ENCODE data around the gene MGST1.
"Not testable (repeated sequence)": the region's sequence is repeated elsewhere in the genome, so short reads cannot be mapped to it uniquely, and the experiment has no call there.

The MGST1 gene

DNA sequence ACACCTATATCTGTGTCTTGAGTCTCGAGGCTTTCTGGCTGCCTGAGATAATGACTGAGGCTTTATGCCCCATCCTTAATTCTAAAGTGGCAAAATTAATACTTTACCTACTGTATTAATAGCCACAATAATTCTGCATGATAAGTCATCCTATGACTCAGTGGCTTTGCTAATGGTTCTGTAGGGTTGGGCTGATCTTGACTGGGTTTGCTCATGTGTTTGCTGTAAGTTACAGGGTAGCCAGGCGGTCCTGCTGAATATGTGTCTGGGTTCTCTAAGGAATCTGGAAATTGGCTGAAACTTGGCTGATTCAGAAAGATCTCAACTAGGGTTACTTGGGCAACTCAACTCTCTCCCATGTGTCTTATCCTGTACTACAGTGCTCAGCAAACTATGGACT, 21.7 kb downstream of the MGST1 start:
- H3K4me3 ChIP-seq (ENCODE audit: low read depth, low read length): no peak overlapping the region
- TF ChIP-seq, protein P1, sequence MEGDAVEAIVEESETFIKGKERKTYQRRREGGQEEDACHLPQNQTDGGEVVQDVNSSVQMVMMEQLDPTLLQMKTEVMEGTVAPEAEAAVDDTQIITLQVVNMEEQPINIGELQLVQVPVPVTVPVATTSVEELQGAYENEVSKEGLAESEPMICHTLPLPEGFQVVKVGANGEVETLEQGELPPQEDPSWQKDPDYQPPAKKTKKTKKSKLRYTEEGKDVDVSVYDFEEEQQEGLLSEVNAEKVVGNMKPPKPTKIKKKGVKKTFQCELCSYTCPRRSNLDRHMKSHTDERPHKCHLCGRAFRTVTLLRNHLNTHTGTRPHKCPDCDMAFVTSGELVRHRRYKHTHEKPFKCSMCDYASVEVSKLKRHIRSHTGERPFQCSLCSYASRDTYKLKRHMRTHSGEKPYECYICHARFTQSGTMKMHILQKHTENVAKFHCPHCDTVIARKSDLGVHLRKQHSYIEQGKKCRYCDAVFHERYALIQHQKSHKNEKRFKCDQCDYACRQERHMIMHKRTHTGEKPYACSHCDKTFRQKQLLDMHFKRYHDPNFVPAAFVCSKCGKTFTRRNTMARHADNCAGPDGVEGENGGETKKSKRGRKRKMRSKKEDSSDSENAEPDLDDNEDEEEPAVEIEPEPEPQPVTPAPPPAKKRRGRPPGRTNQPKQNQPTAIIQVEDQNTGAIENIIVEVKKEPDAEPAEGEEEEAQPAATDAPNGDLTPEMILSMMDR (IDR thresholded peaks at IDR 0.05; ENCODE audit: low read depth, low read length): no peak

DNA sequence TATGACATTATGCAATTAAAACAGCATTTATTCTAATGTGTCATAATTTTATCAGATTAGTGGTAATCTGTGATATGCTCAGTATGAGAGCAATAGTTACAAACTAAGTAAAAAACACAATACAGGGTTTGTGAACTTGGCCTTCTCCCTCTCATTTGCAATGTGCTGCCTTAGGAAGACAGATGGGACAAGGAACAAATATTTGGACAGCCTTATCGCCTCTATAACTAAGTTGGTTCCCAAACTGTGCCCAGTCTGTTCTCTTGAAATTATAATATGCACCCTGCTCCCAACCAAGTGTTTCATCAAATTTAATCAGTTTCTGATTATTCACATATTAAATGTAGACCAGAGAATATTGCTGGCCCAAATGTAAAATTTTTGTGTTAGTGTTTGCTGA, 22.7 kb downstream of the MGST1 start:
- TF ChIP-seq, protein P1 (IDR thresholded peaks at IDR 0.05; ENCODE audit: low read depth, low read length): no peak
- no peak overlapping the region for H3K4me3 ChIP-seq (ENCODE audit: low read depth, low read length)

DNA sequence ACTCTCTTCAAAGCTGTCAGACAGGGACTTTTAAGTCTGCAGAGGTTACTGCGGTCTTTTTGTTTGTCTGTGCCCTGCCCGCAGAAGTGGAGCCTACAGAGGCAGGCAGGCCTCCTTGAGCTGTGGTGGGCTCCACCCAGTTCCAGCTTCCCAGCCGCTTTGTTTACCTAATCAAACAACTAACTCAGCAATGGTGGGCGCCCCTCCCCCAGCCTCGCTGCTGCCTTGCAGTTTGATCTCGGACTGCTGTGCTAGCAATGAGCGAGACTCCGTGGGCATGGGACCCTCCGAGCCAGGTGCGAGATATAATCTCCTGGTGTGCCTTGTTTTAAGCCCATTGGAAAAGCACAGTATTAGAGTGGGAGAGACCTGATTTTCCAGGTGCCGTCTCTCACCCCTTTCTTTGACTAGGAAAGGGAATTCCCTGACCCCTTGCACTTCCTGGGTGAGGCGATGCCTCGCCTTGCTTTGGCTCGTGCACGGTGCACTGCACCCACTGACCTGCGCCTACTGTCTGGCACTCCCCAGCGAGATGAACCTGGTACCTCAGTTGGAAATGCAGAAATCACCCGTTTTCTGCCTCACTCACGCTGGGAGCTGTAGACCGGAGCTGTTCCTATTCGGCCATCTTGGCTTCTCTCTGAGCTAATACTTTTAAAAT, 35.3 kb downstream of the MGST1 start:
- not testable (repeated sequence) for H3K4me3 ChIP-seq (ENCODE audit: low read depth, low read length)

DNA sequence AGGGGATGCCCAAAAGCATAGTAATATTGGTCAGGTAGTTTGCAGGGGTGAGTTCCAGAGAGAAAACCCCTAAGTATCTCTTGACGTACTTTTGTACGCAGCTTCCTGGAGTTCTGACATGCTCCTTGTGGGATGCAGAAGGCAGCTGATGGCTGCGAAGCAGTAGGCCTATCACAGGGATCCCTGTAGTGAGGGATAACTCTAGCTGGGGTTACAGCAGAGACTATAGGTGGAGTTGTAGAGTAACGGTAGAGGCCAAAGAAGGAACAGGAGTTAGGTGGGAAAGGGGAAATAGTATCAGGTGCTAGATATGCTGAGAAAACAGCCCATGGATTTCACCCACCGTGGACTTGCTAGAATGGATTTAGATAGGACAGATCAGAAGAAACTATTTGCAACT, 37.3 kb downstream of the MGST1 start:
- TF ChIP-seq, protein P1 (IDR thresholded peaks at IDR 0.05; ENCODE audit: low read depth, low read length): no peak

DNA sequence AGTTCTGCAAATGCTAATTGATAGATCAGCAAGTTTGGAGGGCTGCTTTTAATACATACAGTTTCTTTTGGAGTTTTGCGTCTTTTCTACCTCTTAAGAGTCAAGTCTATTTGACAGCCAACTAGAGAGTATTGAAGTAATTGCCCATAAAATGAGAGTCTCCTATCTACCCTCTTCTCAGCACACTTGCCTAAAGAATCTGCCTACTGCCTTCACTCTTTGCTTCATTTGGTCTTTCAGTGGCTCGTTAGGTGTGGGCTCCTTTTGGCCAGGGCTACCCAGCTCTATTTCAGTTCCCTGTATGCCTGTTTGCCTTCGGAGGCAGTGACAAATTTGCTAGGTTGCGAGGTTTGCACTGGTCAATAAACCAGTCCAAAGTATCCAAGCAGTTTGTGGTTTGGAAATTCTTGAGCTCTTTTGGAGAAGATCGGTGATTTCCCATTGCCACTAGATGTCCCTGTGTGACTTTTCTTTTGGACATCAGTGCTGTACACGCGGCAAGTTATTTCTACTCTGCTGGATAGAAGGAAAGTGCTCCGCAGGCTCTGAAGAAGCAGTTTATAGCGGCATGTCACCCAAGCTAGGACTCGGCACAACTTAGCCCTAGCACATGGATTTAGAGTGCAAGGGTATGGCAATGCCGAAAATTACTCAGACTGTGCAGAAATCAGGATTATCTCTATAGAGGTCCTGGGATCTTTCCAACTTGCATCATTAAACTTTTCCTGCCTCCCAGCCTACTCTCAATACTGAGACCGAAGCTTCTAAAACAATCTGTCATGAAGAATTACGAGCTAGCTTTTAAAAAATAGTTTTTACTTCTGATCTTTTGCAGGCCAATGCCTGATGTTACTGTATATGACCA, 38.6 kb downstream of the MGST1 start:
- H3K4me3 ChIP-seq (ENCODE audit: low read depth, low read length): no peak overlapping the region
- TF ChIP-seq, protein P1 (IDR thresholded peaks at IDR 0.05; ENCODE audit: low read depth, low read length): peak; percentile 45; the same call in 1 of the 2 replicates

More for the DNA sequence above, 37.3 kb downstream of the MGST1 start:
- H3K4me3 ChIP-seq (ENCODE audit: low read depth, low read length): no peak overlapping the region

DNA sequence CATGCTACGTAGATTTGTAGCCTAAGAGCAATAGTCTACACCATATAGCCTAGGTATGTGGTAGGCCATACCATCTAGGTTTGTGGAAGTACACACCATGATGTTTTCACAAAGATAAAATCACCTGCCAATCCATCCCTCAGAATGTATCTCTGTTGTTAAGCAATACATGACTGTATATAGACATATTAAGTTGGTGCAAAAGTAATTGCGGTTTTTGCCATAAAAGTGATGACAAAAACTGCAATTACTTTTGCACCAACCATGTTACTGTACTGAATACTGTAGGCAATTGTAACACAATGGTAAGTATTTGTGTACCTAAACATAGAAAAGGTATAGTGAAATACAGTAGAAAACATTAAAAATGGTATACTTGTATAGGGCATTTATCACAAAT, 40.5 kb downstream of the MGST1 start:
- TF ChIP-seq, protein P1 (IDR thresholded peaks at IDR 0.05; ENCODE audit: low read depth, low read length): no peak
- H3K4me3 ChIP-seq (ENCODE audit: low read depth, low read length): no peak overlapping the region

DNA sequence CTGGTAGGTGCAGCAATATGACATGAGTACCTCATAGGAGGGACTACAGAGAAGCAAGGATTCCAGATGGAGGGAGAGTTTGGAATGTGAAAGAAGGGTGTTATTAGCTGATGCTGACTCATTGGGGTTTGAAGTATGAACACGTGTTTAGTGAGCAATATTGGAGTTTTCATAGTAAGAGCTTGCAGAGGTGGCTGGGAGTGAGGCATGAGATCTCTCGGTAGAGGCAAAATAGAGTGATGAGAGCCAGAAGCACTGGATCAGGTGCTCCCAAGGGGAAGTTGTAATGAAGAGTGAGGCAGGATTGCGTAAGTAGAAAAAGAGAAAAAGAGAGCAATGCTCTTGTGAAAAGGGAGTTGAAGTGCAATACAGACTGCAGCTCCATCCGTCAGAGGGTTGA, 42.1 kb downstream of the MGST1 start:
- no peak overlapping the region for H3K4me3 ChIP-seq (ENCODE audit: low read depth, low read length)
- TF ChIP-seq, protein P1 (IDR thresholded peaks at IDR 0.05; ENCODE audit: low read depth, low read length): no peak

Data from WI38 (cell line).